Smooth muscle cell (in vitro differentiated cells): ENCODE results near the gene ACOXL. TPM values are rescaled to one million over a fixed set of nuclear protein-coding genes. Genes with fewer than 3 reads are reported as not detected.

Source experiments
- DNase-seq: peaks from one replicate; lab custom pipeline; 2025; ENCODE audit not compliant: unreplicated experiment; lab: John Stamatoyannopoulos, UW
- H2AFZ ChIP-seq: fragments of 200-600 bp; sonication (generic); 2 replicates; pipeline ENCODE4 v1.6.0; 2016; ENCODE audit warnings: antibody characterized with exemption, low read depth, mild to moderate bottlenecking
- H3F3A ChIP-seq: fragments of 200-600 bp; sonication (generic); 2 replicates; pipeline ENCODE4 v1.6.0; 2017; ENCODE audit warnings: antibody characterized with exemption, low read depth
- H3K27ac ChIP-seq: fragments of 200-600 bp; sonication (generic); 2 replicates; pipeline ENCODE4 v1.5.1; 2016; ENCODE audit warnings: low read depth, mild to moderate bottlenecking
- H3K27me3 ChIP-seq: fragments of 200-600 bp; sonication (generic); 2 replicates; pipeline ENCODE4 v1.6.1; 2016; ENCODE audit warnings: low read depth, mild to moderate bottlenecking
- H3K36me3 ChIP-seq: fragments of 200-600 bp; sonication (generic); 2 replicates; pipeline ENCODE4 v1.5.1; 2016; ENCODE audit warnings: low read depth
- H3K4me1 ChIP-seq: fragments of 200-600 bp; sonication (generic); 2 replicates; pipeline ENCODE4 v1.5.1; 2016; ENCODE audit warnings: low read depth
- H3K4me2 ChIP-seq: fragments of 200-600 bp; sonication (generic); 2 replicates; pipeline ENCODE4 v1.6.0; 2016; ENCODE audit warnings: mild to moderate bottlenecking
- H3K4me3 ChIP-seq: fragments of 200-600 bp; sonication (generic); 2 replicates; pipeline ENCODE4 v1.5.1; 2016; ENCODE audit warnings: mild to moderate bottlenecking
- H3K79me2 ChIP-seq: fragments of 200-600 bp; sonication (generic); 2 replicates; pipeline ENCODE4 v1.6.0; 2016; ENCODE audit warnings: low read depth, mild to moderate bottlenecking
- H3K9ac ChIP-seq: fragments of 200-600 bp; sonication (generic); 2 replicates; pipeline ENCODE4 v1.6.0; 2016; ENCODE audit warnings: low read depth
- H3K9me3 ChIP-seq: fragments of 200-600 bp; sonication (generic); replicated peaks from 2 replicates; pipeline ENCODE4 v1.5.1; 2016; ENCODE audit warnings: low read depth
- H4K20me1 ChIP-seq: fragments of 200-600 bp; sonication (generic); 2 replicates; pipeline ENCODE4 v1.6.0; 2016; ENCODE audit warnings: low read depth
- CTCF ChIP-seq: fragments of 200-600 bp; sonication (generic); IDR thresholded peaks from 2 replicates; pipeline ENCODE4 v1.5.1; 2017; ENCODE audit warnings: borderline replicate concordance, mild to moderate bottlenecking, antibody characterized with exemption; ENCODE audit not compliant: insufficient read depth, poor library complexity, severe bottlenecking
- WGBS: methylation state at CpG from one replicate; pipeline ENCODE4 v1.1.7; 2016; ENCODE audit warnings: low lambda C conversion rate; 5-methylcytosine and 5-hydroxymethylcytosine counted together
- polyA plus RNA-seq: library from polyadenylated mRNA; unstranded; fragments of >200 nt; fragmentation: Nextera tagmentation; extraction: Ambion mirVana; gene quantifications from 2 replicates; pipeline ENCODE4 v1.2.1, GENCODE V29; 2016
- total RNA-seq: library from RNA; depleted of rRNA; stranded (reverse); fragments of >200 nt; gene quantifications from 2 replicates; pipeline ENCODE4 v1.2.3, GENCODE V29; 2014

Gene ACOXL
- total and polyA plus RNA-seq, 2 experiments from 2014 or later, result not detected

GRCh38 chr2:110702514-110703380 is 29.6 kb upstream of the ACOXL start:
- no peak for TF ChIP-seq CTCF
- Histone ChIP-seq H3F3A (no peaks in the 10 kb centered on the region), H3K4me2 (no peak overlapping the region), H3K9me3 (no peaks in the 10 kb centered on the region), H3K27me3 (peaks cover 9% of the 10 kb centered on the region), H2AFZ (no peak overlapping the region), H3K9ac (no peak overlapping the region), H4K20me1 (no peaks in the 10 kb centered on the region), H3K4me3 (no peak overlapping the region), H3K36me3 (no peaks in the 10 kb centered on the region), H3K27ac (no peak overlapping the region), H3K79me2 (no peaks in the 10 kb centered on the region), H3K4me1 (no peaks in the 10 kb centered on the region)
- DNase-seq, result no peak
- 51% methylated on average over 2 of the region's 2 CpGs for WGBS

- H3K27me3 ChIP-seq, result peaks cover 9% of the 10 kb centered on the region
- no peaks in the 10 kb centered on the region for H4K20me1 ChIP-seq
- no peak overlapping the region for H3K4me3 ChIP-seq
- H3K36me3 ChIP-seq, result no peaks in the 10 kb centered on the region
- WGBS, result 81% methylated on average over 1 of the region's 1 CpG
- H3K4me2 ChIP-seq, result no peak overlapping the region
- no peak overlapping the region for H3K27ac ChIP-seq
- no peak for DNase-seq
- no peaks in the 10 kb centered on the region for H3F3A ChIP-seq
- TF ChIP-seq CTCF, result no peak
- no peak overlapping the region for H2AFZ ChIP-seq
- no peaks in the 10 kb centered on the region for H3K4me1 ChIP-seq
- no peak overlapping the region for H3K9ac ChIP-seq
- H3K79me2 ChIP-seq, result no peaks in the 10 kb centered on the region
- no peaks in the 10 kb centered on the region for H3K9me3 ChIP-seq
These were observed 24.9 kb upstream of the ACOXL start for GRCh38 chr2:110707386-110707965.

GRCh38 chr2:110708455-110708854 is 23.9 kb upstream of the ACOXL start:
- no peak for TF ChIP-seq CTCF
- 45% methylated on average over 1 of the region's 1 CpG for WGBS
- H3K27me3 ChIP-seq, result peaks cover 5% of the 10 kb centered on the region
- DNase-seq, result no peak
- H2AFZ ChIP-seq, result no peak overlapping the region
- no peak overlapping the region for H3K27ac ChIP-seq
- no peaks in the 10 kb centered on the region for H3F3A ChIP-seq
- no peak overlapping the region for H3K9ac ChIP-seq
- H4K20me1 ChIP-seq, result no peaks in the 10 kb centered on the region
- H3K4me3 ChIP-seq, result no peak overlapping the region
- H3K4me1 ChIP-seq, result no peaks in the 10 kb centered on the region
- no peaks in the 10 kb centered on the region for H3K36me3 ChIP-seq
- no peaks in the 10 kb centered on the region for H3K79me2 ChIP-seq
- no peaks in the 10 kb centered on the region for H3K9me3 ChIP-seq
- H3K4me2 ChIP-seq, result no peak overlapping the region
